ENCODE measurements around the gene TRUB2. TPM values are rescaled to one million over a fixed set of nuclear protein-coding genes. Genes with fewer than 3 reads are reported as not detected.

The TRUB2 gene
- total RNA-seq, 1 experiment from 2014 or later: 33.2 TPM

DNA sequence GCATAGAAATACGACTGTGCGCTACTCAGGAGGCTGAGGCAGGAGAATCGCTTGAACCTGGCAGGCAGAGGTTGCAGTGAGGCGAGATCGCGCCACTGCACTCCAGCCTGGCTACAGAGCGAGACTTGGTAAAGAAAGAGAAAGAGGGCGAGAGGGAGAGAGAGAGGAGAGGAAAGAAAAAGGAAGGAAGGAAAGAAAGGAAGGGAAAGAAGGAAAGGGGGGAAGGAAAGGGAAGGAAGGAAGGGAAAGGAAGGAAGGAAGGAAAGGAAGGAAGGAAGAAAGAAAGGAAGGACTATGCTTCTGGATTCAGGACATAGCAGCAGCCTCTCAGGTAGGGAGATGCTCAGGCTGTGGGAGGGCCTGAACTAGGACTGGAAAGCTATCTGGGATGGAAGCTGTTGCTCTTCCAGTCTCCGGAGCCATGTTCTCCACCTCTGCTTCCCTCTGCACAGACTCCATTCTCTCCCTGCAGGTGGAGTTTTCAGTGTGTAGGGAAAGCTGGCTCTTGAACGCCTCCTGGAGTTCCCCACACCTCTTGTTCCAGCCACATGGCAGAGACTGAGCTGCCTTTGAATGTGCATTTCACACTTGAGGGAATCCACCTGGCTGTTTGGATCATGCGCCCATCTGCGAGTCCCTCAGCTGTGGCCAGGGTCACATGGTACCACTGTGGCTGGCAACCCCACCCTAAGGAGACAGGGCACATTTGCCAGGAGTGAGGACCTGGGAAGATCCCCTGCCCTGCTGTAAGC lies 37.0 kb downstream of the TRUB2 start (continued):
- TF ChIP-seq ARID4B (CRISPR knock-in tag; IDR thresholded peaks at IDR 0.05; ENCODE audit: borderline replicate concordance): no peak

GRCh38 chr9:128282500-128282899 lies 39.7 kb downstream of the TRUB2 start:
- peaks cover 1% of the 10 kb centered on the region for H3K4me1 Mint-ChIP-seq
- DNase-seq (ENCODE audit: low spot score): no peak
- peaks cover 3% of the 10 kb centered on the region; the same call in 1 of the 2 replicates for H3K36me3 Mint-ChIP-seq
- no peaks in the 10 kb centered on the region for H3K27me3 Mint-ChIP-seq (ENCODE audit: low read depth)
- ChIA-PET CTCF (no interaction called here), POLR2A (no interaction called here)
- H3K9me3 Mint-ChIP-seq: no peaks in the 10 kb centered on the region
- no peak for ATAC-seq
- no peak overlapping the region for H3K4me3 Mint-ChIP-seq
- H3K27ac Mint-ChIP-seq: no peak overlapping the region
- TF ChIP-seq MYBL2 (CRISPR knock-in tag; IDR thresholded peaks at IDR 0.05) (no peak), AR (CRISPR knock-in tag; IDR thresholded peaks at IDR 0.05) (no peak), ZNF138 (CRISPR knock-in tag; conservative IDR thresholded peaks at IDR 0.05) (no peak), OVOL2 (CRISPR knock-in tag; IDR thresholded peaks at IDR 0.05; ENCODE audit: borderline replicate concordance) (no peak), HMGA2 (CRISPR knock-in tag; IDR thresholded peaks at IDR 0.05) (no peak), JUN (CRISPR knock-in tag; IDR thresholded peaks at IDR 0.05) (no peak), SOX15 (CRISPR knock-in tag; IDR thresholded peaks at IDR 0.05) (no peak), ATF2 (CRISPR knock-in tag; IDR thresholded peaks at IDR 0.05; ENCODE audit: borderline replicate concordance, low read depth) (no peak), ZNF671 (CRISPR knock-in tag; IDR thresholded peaks at IDR 0.05) (no peak), ZNF396 (CRISPR knock-in tag; IDR thresholded peaks at IDR 0.05; ENCODE audit: borderline replicate concordance) (no peak), ERG (CRISPR knock-in tag; IDR thresholded peaks at IDR 0.05) (no peak), SMAD4 (CRISPR knock-in tag; IDR thresholded peaks at IDR 0.05) (no peak), ZNF263 (CRISPR knock-in tag; IDR thresholded peaks at IDR 0.05; ENCODE audit: low read depth) (no peak), TCF7 (CRISPR knock-in tag; IDR thresholded peaks at IDR 0.05; ENCODE audit: low read depth) (no peak), PRDM15 (CRISPR knock-in tag; IDR thresholded peaks at IDR 0.05) (no peak), ZNF416 (CRISPR knock-in tag; IDR thresholded peaks at IDR 0.05) (no peak)
- TF ChIP-seq, protein P1, sequence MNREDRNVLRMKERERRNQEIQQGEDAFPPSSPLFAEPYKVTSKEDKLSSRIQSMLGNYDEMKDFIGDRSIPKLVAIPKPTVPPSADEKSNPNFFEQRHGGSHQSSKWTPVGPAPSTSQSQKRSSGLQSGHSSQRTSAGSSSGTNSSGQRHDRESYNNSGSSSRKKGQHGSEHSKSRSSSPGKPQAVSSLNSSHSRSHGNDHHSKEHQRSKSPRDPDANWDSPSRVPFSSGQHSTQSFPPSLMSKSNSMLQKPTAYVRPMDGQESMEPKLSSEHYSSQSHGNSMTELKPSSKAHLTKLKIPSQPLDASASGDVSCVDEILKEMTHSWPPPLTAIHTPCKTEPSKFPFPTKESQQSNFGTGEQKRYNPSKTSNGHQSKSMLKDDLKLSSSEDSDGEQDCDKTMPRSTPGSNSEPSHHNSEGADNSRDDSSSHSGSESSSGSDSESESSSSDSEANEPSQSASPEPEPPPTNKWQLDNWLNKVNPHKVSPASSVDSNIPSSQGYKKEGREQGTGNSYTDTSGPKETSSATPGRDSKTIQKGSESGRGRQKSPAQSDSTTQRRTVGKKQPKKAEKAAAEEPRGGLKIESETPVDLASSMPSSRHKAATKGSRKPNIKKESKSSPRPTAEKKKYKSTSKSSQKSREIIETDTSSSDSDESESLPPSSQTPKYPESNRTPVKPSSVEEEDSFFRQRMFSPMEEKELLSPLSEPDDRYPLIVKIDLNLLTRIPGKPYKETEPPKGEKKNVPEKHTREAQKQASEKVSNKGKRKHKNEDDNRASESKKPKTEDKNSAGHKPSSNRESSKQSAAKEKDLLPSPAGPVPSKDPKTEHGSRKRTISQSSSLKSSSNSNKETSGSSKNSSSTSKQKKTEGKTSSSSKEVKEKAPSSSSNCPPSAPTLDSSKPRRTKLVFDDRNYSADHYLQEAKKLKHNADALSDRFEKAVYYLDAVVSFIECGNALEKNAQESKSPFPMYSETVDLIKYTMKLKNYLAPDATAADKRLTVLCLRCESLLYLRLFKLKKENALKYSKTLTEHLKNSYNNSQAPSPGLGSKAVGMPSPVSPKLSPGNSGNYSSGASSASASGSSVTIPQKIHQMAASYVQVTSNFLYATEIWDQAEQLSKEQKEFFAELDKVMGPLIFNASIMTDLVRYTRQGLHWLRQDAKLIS (CRISPR knock-in tag; IDR thresholded peaks at IDR 0.05; ENCODE audit: borderline replicate concordance): no peak
